HG03354 (cell line): ENCODE results near the gene RPS28.

Experiments
- ATAC-seq: cut with Tn5 transposase; IDR thresholded peaks from one replicate; pipeline ENCODE4 v1.9.1; 2021; ENCODE audit warnings: mild to moderate bottlenecking; ENCODE audit not compliant: unreplicated experiment, poor library complexity, severe bottlenecking

RPS28 gene

GRCh38 chr19:8367327-8368001 lies 46.2 kb downstream of the RPS28 start:
- ATAC-seq = no peak

- no peak for ATAC-seq
Measured at GRCh38 chr19:8370176-8371010, 49.1 kb downstream of the RPS28 start.

GRCh38 chr19:8371011-8371804 lies 49.9 kb downstream of the RPS28 start:
- no peak for ATAC-seq
